Smooth muscle cell of the pulmonary artery (primary cell): ENCODE measurements around the gene ATPAF1. TPM values are rescaled to one million over a fixed set of nuclear protein-coding genes. Genes with fewer than 3 reads are reported as not detected.

Experiments
- total RNA-seq: library from RNA; depleted of rRNA; stranded (reverse); fragments of >200 nt; gene quantifications from 2 replicates; pipeline ENCODE4 v1.2.3, GENCODE V29; 2014

ATPAF1 gene, protein sequence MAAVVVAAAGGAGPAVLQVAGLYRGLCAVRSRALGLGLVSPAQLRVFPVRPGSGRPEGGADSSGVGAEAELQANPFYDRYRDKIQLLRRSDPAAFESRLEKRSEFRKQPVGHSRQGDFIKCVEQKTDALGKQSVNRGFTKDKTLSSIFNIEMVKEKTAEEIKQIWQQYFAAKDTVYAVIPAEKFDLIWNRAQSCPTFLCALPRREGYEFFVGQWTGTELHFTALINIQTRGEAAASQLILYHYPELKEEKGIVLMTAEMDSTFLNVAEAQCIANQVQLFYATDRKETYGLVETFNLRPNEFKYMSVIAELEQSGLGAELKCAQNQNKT
- 43.4 and 49.7 TPM in 2 replicates for total RNA-seq

DNA sequence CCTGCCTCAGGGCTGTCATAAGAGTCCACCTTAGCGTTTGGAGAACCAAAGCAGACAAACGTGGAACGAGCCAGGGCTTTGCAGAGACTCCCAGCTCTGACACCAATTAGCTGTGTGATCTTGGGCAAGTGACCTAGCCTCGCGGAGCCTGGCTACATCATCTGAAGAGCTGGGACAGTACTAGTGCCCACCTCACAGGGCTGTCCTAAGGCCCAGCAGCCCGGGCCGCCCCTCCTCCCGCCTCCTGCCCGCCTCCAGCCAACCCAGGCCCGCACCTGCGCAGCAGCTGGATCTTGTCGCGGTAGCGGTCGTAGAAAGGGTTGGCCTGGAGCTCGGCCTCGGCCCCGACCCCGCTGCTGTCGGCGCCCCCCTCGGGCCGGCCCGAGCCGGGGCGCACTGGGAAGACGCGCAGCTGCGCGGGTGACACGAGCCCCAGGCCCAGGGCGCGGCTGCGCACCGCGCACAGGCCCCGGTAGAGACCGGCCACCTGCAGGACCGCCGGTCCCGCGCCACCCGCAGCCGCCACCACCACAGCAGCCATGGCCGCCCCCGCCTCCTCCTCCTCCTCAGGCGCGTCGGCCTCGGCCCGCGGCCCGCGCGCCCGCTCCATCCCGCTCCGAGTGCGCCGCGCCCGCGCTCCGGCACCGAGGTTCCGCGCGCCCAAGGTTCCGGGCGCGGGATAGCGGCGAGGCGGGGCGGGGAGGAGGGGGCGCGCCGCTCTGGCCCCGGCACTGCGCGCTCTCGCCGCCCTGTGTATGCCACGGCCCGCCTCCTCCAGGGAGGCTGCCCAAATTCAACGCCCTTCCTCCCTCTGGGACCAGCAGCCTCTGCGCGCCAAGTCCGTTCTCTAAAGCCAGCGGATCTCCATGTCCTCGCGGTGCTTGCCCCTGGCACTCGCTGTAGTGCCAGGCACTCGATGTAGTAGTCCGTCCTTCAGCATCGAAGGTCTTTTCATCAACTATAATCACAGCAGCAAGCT lies at the start of gene ATPAF1:
Gene ATPAF1 (minus strand): TSS at position 583 of the 979 bp plus-strand sequence. CDS start 42 bp downstream, at position 541.

DNA sequence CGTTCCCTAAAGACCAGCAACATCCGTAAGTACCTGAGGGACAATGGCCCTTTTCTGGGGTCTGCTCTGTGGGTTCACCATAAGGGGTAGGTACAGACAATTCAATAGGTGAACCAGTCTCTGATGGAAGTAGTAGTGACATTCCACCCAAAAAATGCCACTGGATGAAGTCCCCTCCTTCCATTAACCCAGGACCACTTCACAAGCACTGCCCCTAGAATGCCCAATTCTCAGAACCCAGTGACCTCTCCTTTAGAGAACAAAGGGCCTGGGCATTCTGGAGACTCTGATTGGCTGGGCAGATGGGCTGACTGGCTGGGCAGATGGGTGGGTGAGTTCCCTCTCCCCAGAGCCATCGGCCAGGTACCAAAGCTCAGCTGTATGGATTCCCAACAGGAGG lies 3.4 kb upstream of the ATPAF1 start, which contains the start of gene TEX38:
Gene TEX38 (plus strand): TSS at position 301 of the 400 bp plus-strand sequence. CDS start 81 bp downstream, at position 382.

DNA sequence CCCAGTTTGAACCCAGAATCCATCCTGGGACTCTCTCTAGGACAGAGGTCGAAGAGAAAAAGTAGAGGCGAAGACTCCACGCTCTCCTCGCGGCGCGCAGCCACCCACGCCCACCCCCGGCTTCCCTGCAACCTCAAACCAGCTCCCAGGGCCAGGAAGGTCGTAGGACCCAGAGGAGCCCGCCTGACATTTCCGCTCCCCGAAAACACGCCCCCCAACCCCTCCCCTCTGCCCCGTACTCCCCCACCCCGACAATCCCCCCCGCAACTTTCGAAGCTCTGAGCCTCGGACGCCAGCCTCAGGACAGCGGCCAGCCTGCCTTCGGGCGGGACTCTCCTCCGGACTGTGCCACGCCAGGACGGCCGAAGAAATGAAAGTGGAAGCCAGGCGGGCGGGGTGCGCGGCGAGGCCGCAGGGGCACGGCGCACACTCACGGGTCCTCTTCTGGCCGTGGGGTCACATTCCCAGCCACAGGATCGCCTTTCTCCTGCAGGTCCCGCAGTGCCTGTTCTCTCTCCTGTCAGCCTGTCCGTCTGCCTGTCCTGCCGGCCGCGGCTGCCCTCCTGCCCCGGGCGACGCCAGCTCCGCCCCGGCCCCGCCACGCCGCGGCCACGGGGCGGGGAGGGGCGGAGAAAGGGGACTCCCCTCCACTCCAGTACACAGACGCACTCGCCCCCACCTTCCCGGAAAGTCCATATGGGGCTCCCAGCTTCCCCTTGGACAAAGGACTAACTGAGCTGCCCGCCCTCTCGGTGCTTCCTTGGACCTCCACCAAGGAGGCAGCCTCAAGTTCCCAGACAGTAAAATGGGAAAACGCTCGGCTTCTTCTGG lies 51.7 kb downstream of the ATPAF1 start, which contains the start of gene MOB3C:
Gene MOB3C (minus strand): TSS at position 535 of the 831 bp plus-strand sequence. CDS start 3,490 bp downstream, outside the sequence.

DNA sequence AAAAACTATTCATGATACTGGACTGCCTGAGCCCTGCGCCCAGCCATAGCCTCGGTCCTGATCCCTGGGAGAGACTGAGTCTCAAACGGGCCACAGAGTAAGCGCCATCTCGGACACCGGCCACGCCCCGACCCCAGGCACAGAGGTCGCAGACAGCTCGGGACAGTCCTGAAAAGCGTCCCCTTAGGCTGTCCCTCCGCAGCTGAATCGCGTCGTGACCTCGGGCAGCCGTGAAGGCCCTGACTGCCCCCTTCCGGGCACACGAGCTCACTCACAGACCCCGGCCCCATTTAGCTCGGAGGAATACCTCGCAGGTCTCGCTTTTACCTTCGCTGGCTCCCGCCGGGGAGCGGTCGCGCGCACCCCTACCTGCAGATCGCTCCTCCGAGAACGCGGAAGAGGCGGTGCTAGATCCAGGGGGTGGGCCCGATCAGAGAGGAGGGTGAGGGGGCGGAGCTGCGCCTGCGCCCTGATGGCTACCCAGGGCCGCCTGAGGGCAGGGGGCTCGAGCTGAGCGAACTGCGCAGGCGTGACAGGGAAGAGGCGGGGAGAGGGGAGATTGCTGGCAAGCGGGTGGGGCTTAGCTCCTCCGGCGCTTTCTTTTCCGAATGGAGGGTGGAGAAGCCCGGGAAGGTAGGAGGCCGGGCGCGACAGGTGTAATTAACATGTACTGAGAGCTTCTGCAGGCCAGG lies 64.2 kb downstream of the ATPAF1 start, which contains the start of gene MKNK1:
Gene MKNK1 (minus strand): TSS at position 411 of the 692 bp plus-strand sequence. CDS start 20,941 bp downstream, outside the sequence.

Other genes with a start within 250 kb of the ATPAF1 start
- gene DMBX1, start 178.5 kb downstream of the ATPAF1 start, total RNA-seq, result not detected in 2 replicates
- not detected in 2 replicates for gene KNCN, start 116.7 kb downstream of the ATPAF1 start, total RNA-seq
- 18.1 and 20.0 TPM in 2 replicates for gene MKNK1, start 64.1 kb downstream of the ATPAF1 start, total RNA-seq
- 12.7 and 13.2 TPM in 2 replicates for gene MOB3C, start 51.6 kb downstream of the ATPAF1 start, total RNA-seq
- gene TEX38, start 3.5 kb upstream of the ATPAF1 start, total RNA-seq, result not detected in 2 replicates
- gene EFCAB14, start 50.8 kb upstream of the ATPAF1 start, total RNA-seq, result 52.5 and 69.3 TPM in 2 replicates
- not detected in 2 replicates for gene CYP4B1, start 130.7 kb upstream of the ATPAF1 start, total RNA-seq